HCT116 (cell line): ENCODE results near the gene FGD4. TPM values are rescaled to one million over a fixed set of nuclear protein-coding genes. Genes with fewer than 3 reads are reported as not detected.

Experiments used
- ATAC-seq: fragments of 200-7000 bp; cut with Tn5 transposase; 2 replicates; pipeline ENCODE4 v1.9.1; 2020; ENCODE audit warnings: mild to moderate bottlenecking, moderate library complexity
- BruUV-seq: library from RNA; stranded (reverse); fragments of 400-500 nt; replicated peaks from 2 replicates; lab custom pipeline; 2021; lab: Mats Ljungman, UMichigan
- CTCF ChIA-PET: fragments of 300-600 bp; sonication (Branson Sonifier 250); formaldehyde crosslinking; loops from one replicate; lab custom pipeline; 2021; ENCODE audit warnings: antibody characterized with exemption; lab: Charles Lee
- POLR2A ChIA-PET: fragments of 300-600, 350-600 bp; sonication (Branson Sonifier 250); formaldehyde crosslinking; loops from one replicate; lab custom pipeline; 2021; ENCODE audit warnings: antibody characterized with exemption; lab: Charles Lee
- RAD21 ChIA-PET, 2 experiments: fragments of 300-600 bp; sonication (Branson Sonifier 250); formaldehyde crosslinking; loops; one replicate each; lab custom pipeline; 2023; ENCODE audit warnings: low total read pairs in 2 of 2; ENCODE audit not compliant: uncharacterized antibody in 2 of 2, unreplicated experiment in 2 of 2, low non-redundant PET in 1 of 2; lab: Charles Lee
- DNase-seq: peaks from one replicate; pipeline ENCODE4 v3.0.0-alpha.2; 2010; ENCODE audit warnings: low read depth, low spot score
- H2AFZ ChIP-seq: fragments of 200-600 bp; shearing (Covaris generic), sonication (generic); 2 replicates; pipeline ENCODE4 v1.6.1; 2017; ENCODE audit warnings: low read depth, mixed run types, mixed read lengths, antibody characterized with exemption, low read length; ENCODE audit not compliant: poor library complexity, severe bottlenecking
- H3K27ac ChIP-seq: 2 replicates; pipeline ENCODE4 v1.5.1; 2012; ENCODE audit warnings: low read depth, low read length
- H3K27me3 ChIP-seq: fragments of 200-600 bp; sonication (generic); 2 replicates; pipeline ENCODE4 v1.6.1; 2016; ENCODE audit warnings: mixed run types, low read length, mixed read lengths; ENCODE audit not compliant: insufficient read depth
- H3K36me3 ChIP-seq, 2 experiments: fragments of 200-500 bp in 1 of 2; fragments of 200-600 bp in 1 of 2; sonication (Bioruptor generic) in 1 of 2; sonication (generic) in 1 of 2; 2 replicates each; pipeline versions ENCODE4 v1.5.1 to v1.6.1; 2014 to 2016; ENCODE audit warnings: low read length in 2 of 2, inconsistent platforms in 1 of 2, mixed read lengths in 1 of 2, mixed run types in 1 of 2; ENCODE audit not compliant: insufficient read depth in 2 of 2, control insufficient read depth in 1 of 2
- H3K4me1 ChIP-seq, 2 experiments: fragments of 200-600 bp in 1 of 2; sonication (generic) in 1 of 2; 2 replicates each; pipeline versions ENCODE4 v1.5.1 to v1.6.1; 2012 to 2017; ENCODE audit warnings: low read length in 2 of 2, inconsistent platforms in 1 of 2, mild to moderate bottlenecking in 1 of 2, mixed read lengths in 1 of 2, mixed run types in 1 of 2, moderate library complexity in 1 of 2; ENCODE audit not compliant: insufficient read depth in 2 of 2, control insufficient read depth in 1 of 2
- H3K4me2 ChIP-seq: fragments of 200-600 bp; sonication (generic); 2 replicates; pipeline ENCODE4 v1.6.1; 2017; ENCODE audit warnings: mixed run types, low read length, mixed read lengths
- H3K4me3 ChIP-seq, 2 experiments: fragments of 200-600 bp in 1 of 2; sonication (generic) in 1 of 2; replicated peaks in 1 of 2; 2 replicates each; pipeline ENCODE4 v1.5.1; 2011 to 2016; ENCODE audit warnings: low read length in 2 of 2, control low read depth in 1 of 2, low read depth in 1 of 2, mild to moderate bottlenecking in 1 of 2, mixed read lengths in 1 of 2, mixed run types in 1 of 2
- H3K79me2 ChIP-seq: fragments of 200-600 bp; sonication (generic); 2 replicates; pipeline ENCODE4 v1.6.1; 2017; ENCODE audit warnings: mild to moderate bottlenecking, mixed run types, low read length, moderate library complexity, mixed read lengths; ENCODE audit not compliant: insufficient read depth
- H3K9ac ChIP-seq: fragments of 200-600 bp; sonication (generic); 2 replicates; pipeline ENCODE4 v1.6.1; 2016; ENCODE audit warnings: low read length, mixed read lengths
- H3K9me2 ChIP-seq: fragments of 200-600 bp; sonication (generic), shearing (Covaris generic); 2 replicates; pipeline ENCODE4 v1.6.1; 2017; ENCODE audit warnings: mixed run types, mild to moderate bottlenecking, moderate library complexity; ENCODE audit not compliant: insufficient read depth
- H3K9me3 ChIP-seq, 2 experiments: fragments of 200-500 bp in 1 of 2; fragments of 200-600 bp in 1 of 2; sonication (Bioruptor generic) in 1 of 2; sonication (generic) in 1 of 2; 2 replicates each; pipeline ENCODE4 v1.6.1; 2014 to 2017; ENCODE audit warnings: low read length in 2 of 2, mixed read lengths in 2 of 2, inconsistent platforms in 1 of 2, low read depth in 1 of 2, mild to moderate bottlenecking in 1 of 2, mixed run types in 1 of 2, moderate library complexity in 1 of 2; ENCODE audit not compliant: control insufficient read depth in 1 of 2, insufficient read depth in 1 of 2
- H4K20me1 ChIP-seq: fragments of 200-600 bp; sonication (generic), shearing (Covaris generic); 2 replicates; pipeline ENCODE4 v1.6.1; 2017; ENCODE audit warnings: mixed run types, mild to moderate bottlenecking, moderate library complexity; ENCODE audit not compliant: insufficient read depth
- CBX3 ChIP-seq: IDR thresholded peaks from 2 replicates; pipeline ENCODE4 v1.6.1; 2012; ENCODE audit warnings: low read depth
- CEBPB ChIP-seq: IDR thresholded peaks from 2 replicates; pipeline ENCODE4 v1.6.1; 2012; ENCODE audit warnings: low read depth
- CTCF ChIP-seq, 3 experiments: fragments of 200-600 bp in 1 of 3; sonication (generic) in 1 of 3; IDR thresholded peaks in 2 of 3; conservative IDR thresholded peaks in 1 of 3; 2 replicates each; pipeline ENCODE4 v1.5.1; 2012 to 2017; ENCODE audit warnings: low read depth in 2 of 3, low read length in 2 of 3, antibody characterized with exemption in 1 of 3, borderline replicate concordance in 1 of 3, control low read depth in 1 of 3, mild to moderate bottlenecking in 1 of 3, mixed read lengths in 1 of 3, mixed run types in 1 of 3, moderate library complexity in 1 of 3; ENCODE audit not compliant: insufficient read depth in 1 of 3
- ELF1 ChIP-seq: IDR thresholded peaks from 2 replicates; pipeline ENCODE4 v1.6.1; 2012; ENCODE audit warnings: low read depth, borderline replicate concordance
- EZH2 ChIP-seq: fragments of 200-600 bp; sonication (generic); IDR thresholded peaks from 2 replicates; pipeline ENCODE4 v1.6.1; 2017; ENCODE audit warnings: antibody characterized with exemption, mixed run types
- EZH2phosphoT487 ChIP-seq: fragments of 200-600 bp; IDR thresholded peaks from 2 replicates; pipeline ENCODE4 v1.6.1; 2018; ENCODE audit warnings: antibody characterized with exemption, borderline replicate concordance
- FOSL1 ChIP-seq: IDR thresholded peaks from 2 replicates; pipeline ENCODE4 v1.6.1; 2012; ENCODE audit warnings: low read depth
- JUND ChIP-seq: IDR thresholded peaks from 2 replicates; pipeline ENCODE4 v1.6.1; 2012
- POLR2AphosphoS5 ChIP-seq: IDR thresholded peaks from 2 replicates; pipeline ENCODE4 v1.6.1; 2011; ENCODE audit warnings: mild to moderate bottlenecking, low read depth, low read length, moderate library complexity
- RAD21 ChIP-seq: IDR thresholded peaks from 2 replicates; pipeline ENCODE4 v1.6.1; 2012; ENCODE audit warnings: low read depth, mild to moderate bottlenecking
- REST ChIP-seq: IDR thresholded peaks from 2 replicates; pipeline ENCODE4 v1.6.1; 2012; ENCODE audit warnings: low read depth
- SIN3A ChIP-seq: IDR thresholded peaks from 2 replicates; pipeline ENCODE4 v1.6.1; 2012; ENCODE audit warnings: low read depth
- SP1 ChIP-seq: IDR thresholded peaks from 2 replicates; pipeline ENCODE4 v1.6.1; 2012; ENCODE audit warnings: low read depth
- SRF ChIP-seq: IDR thresholded peaks from 2 replicates; pipeline ENCODE4 v1.6.1; 2012; ENCODE audit warnings: low read depth
- YY1 ChIP-seq: IDR thresholded peaks from 2 replicates; pipeline ENCODE4 v1.6.1; 2011; ENCODE audit warnings: low read length, low read depth, moderate library complexity, mild to moderate bottlenecking; ENCODE audit not compliant: insufficient replicate concordance; ENCODE audit errors: extremely low read depth
- ZBTB33 ChIP-seq: IDR thresholded peaks from 2 replicates; pipeline ENCODE4 v1.6.1; 2011; ENCODE audit warnings: mild to moderate bottlenecking, low read length, moderate library complexity; ENCODE audit not compliant: insufficient replicate concordance; ENCODE audit errors: extremely low read depth
- ZFX ChIP-seq: fragments of 450-650 bp; IDR thresholded peaks from 2 replicates; pipeline ENCODE4 v1.6.1; 2017
- ZNF274 ChIP-seq: fragments of 200-500 bp; sonication (Bioruptor generic); IDR thresholded peaks from 2 replicates; pipeline ENCODE4 v1.6.1; 2014; ENCODE audit warnings: mild to moderate bottlenecking, low read depth, low read length, inconsistent platforms
- intact Hi-C: fragments of 100-400 bp; cut with micrococcal nuclease; formaldehyde crosslinking; loops from 2 replicates; pipeline ENCODE4 v1.10.0; 2022
- total RNA-seq: library from RNA; stranded (reverse); gene quantifications from one replicate; pipeline ENCODE4 v1.2.1, GENCODE V29; 2021; ENCODE audit not compliant: unreplicated experiment

FGD4 gene
- total RNA-seq, 1 experiment from 2014 or later = 7.7 TPM

GRCh38 chr12:32486158-32486557, 86.8 kb downstream of the FGD4 start:
- TF ChIP-seq RAD21 (no peak), SRF (no peak), EZH2phosphoT487 (no peak), FOSL1 (no peak), JUND (no peak), YY1 (no peak), REST (no peak), ZNF274 (no peak), CBX3 (no peak), SIN3A (no peak), CTCF (IDR thresholded peaks at IDR 0.05 in 2 of 3, conservative IDR thresholded peaks at IDR 0.05 in 1 of 3; ENCODE audit: borderline replicate concordance in 1 of 3, insufficient read depth in 1 of 3, low read depth in 2 of 3, low read length in 2 of 3) (no peak), ELF1 (no peak), SP1 (no peak), EZH2 (no peak), CEBPB (no peak), POLR2AphosphoS5 (no peak), ZBTB33 (no peak), ZFX (no peak)
- Histone ChIP-seq H3K79me2 (no peaks in the 10 kb centered on the region), H3K4me1 (no peaks in the 10 kb centered on the region), H2AFZ (no peak overlapping the region), H3K27me3 (no peaks in the 10 kb centered on the region), H3K4me3 (no peak overlapping the region), H3K9ac (no peak overlapping the region), H3K27ac (no peak overlapping the region), H3K9me3 (no peaks in the 10 kb centered on the region), H3K36me3 (no peaks in the 10 kb centered on the region), H3K9me2 (no peaks in the 10 kb centered on the region), H4K20me1 (no peaks in the 10 kb centered on the region), H3K4me2 (no peak overlapping the region)
- no TSS peak for BruUV-seq
- intact Hi-C loops = no loop called here
- DNase-seq (no peak), ATAC-seq (no peak)
- ChIA-PET POLR2A (no interaction called here), CTCF (no interaction called here), RAD21 (no interaction called here)
